A673 (cell line): ENCODE results near the gene CORO6. TPM values are rescaled to one million over a fixed set of nuclear protein-coding genes. Genes with fewer than 3 reads are reported as not detected.

Experiments
- BruUV-seq: library from RNA; stranded (reverse); fragments of 400-500 nt; replicated peaks from 2 replicates; lab custom pipeline; 2021; lab: Mats Ljungman, UMichigan
- CTCF ChIA-PET: fragments of 300-600 bp; sonication (Branson Sonifier 250); formaldehyde crosslinking; loops from one replicate; lab custom pipeline; 2022; ENCODE audit warnings: antibody characterized with exemption; lab: Charles Lee
- POLR2A ChIA-PET: fragments of 300-600 bp; sonication (Branson Sonifier 250); formaldehyde crosslinking; loops from one replicate; lab custom pipeline; 2022; ENCODE audit warnings: antibody characterized with exemption; ENCODE audit not compliant: low non-redundant PET; lab: Charles Lee
- DNase-seq: peaks from one replicate; pipeline ENCODE4 v3.0.0-alpha.2; 2015; ENCODE audit warnings: low spot score
- H3K27ac ChIP-seq: fragments of 200-600 bp; sonication (generic); 2 replicates; pipeline ENCODE4 v1.5.1; 2016; ENCODE audit warnings: mixed run types, low read depth, mild to moderate bottlenecking, mixed read lengths, antibody characterized with exemption, low read length; ENCODE audit not compliant: poor library complexity, severe bottlenecking
- H3K27me3 ChIP-seq: fragments of 200-600 bp; sonication (generic); replicated peaks from 2 replicates; pipeline ENCODE4 v1.6.1; 2017; ENCODE audit warnings: mixed run types, low read depth, mild to moderate bottlenecking, mixed read lengths, antibody characterized with exemption, low read length; ENCODE audit not compliant: insufficient read depth, poor library complexity
- H3K36me3 ChIP-seq: fragments of 200-600 bp; sonication (generic); 2 replicates; pipeline ENCODE4 v1.6.1; 2016; ENCODE audit warnings: mixed run types, mild to moderate bottlenecking, mixed read lengths, antibody characterized with exemption, low read length; ENCODE audit not compliant: insufficient read depth, poor library complexity, severe bottlenecking
- H3K4me1 ChIP-seq: fragments of 200-600 bp; sonication (generic); 2 replicates; pipeline ENCODE4 v1.6.1; 2017; ENCODE audit warnings: mixed run types, mild to moderate bottlenecking, mixed read lengths, antibody characterized with exemption, low read length; ENCODE audit not compliant: insufficient read depth, poor library complexity, severe bottlenecking
- H3K4me3 ChIP-seq: fragments of 200-600 bp; sonication (generic); 2 replicates; pipeline ENCODE4 v1.5.1; 2016; ENCODE audit warnings: low read depth, mixed run types, mild to moderate bottlenecking, mixed read lengths, low read length; ENCODE audit not compliant: poor library complexity, severe bottlenecking
- H3K9me3 ChIP-seq: fragments of 200-600 bp; sonication (generic); 2 replicates; pipeline ENCODE4 v1.6.1; 2016; ENCODE audit warnings: mixed run types, low read depth, mild to moderate bottlenecking, mixed read lengths, antibody characterized with exemption, low read length; ENCODE audit not compliant: poor library complexity, severe bottlenecking
- EZH2 ChIP-seq: fragments of 200-600 bp; sonication (generic); IDR thresholded peaks from 2 replicates; pipeline ENCODE4 v1.6.1; 2017; ENCODE audit warnings: borderline replicate concordance, low read depth, mild to moderate bottlenecking, mixed read lengths, antibody characterized with exemption, low read length; ENCODE audit not compliant: poor library complexity, severe bottlenecking
- intact Hi-C: fragments of 100-400 bp; cut with micrococcal nuclease; formaldehyde crosslinking; loops from one replicate; pipeline ENCODE4 v1.10.0; 2022; ENCODE audit not compliant: unreplicated experiment
- total RNA-seq: library from RNA; stranded (reverse); gene quantifications from 2 replicates; pipeline ENCODE4 v1.2.3, GENCODE V29; 2021
- TF ChIP-seq, protein P1 (sequence below): fragments of 300-800, 200-600 bp; sonication (generic); conservative IDR thresholded peaks from 2 replicates; pipeline ENCODE4 v1.5.1; 2017; ENCODE audit warnings: low read depth, mild to moderate bottlenecking, antibody characterized with exemption, low read length, moderate library complexity, mixed read lengths

Gene CORO6
- total RNA-seq, 1 experiment from 2014 or later: 19.7 TPM

- ChIA-PET POLR2A (interaction anchor here (0.9 kb wide), 1 partner anchor 23 kb away, joined by 5 read pairs; no protein-coding TSS in a partner anchor), CTCF (interaction anchor here (0.7 to 1.4 kb wide), 2 partner anchors 188 to 478 kb away, joined by 7 to 10 read pairs; no protein-coding TSS in a partner anchor)
- no peak for DNase-seq
Observed at GRCh38 chr17:29615048-29615385, 7.7 kb downstream of the CORO6 start.

DNA sequence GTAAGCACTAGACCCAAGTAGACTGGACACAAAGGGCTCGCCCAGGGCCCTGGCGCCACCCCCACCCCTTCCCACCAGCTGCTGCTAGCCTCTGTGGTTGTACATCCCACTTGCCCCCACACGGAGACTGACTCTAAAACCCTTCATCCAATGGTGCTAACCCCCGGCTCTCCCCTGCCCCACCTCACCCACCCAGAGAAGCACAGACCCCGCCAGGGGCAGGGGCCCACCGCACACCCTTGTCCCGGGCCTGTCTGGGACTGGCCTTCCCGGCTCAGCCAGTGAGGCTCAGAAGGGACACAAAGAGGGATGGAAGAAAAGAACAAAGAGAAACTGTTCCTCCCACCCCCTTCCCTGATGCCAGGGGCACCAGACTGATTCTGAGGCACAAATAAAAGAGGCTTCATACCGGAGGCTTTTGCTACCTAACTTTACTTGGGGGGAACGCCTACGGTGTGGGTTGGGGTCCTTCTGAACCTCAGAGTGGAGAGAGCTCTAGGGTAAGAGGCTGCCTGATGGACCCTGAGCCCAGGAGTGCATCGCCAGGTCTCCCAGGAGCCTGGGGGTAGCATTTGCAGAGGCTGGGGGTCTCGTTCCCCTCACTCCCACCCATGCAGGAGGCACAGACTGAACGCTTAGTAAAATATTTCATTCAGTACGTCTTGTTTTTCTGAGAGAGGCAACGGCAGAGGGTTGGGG lies 8.2 kb downstream of the CORO6 start:
- TSS peak; percentile 43 for BruUV-seq
- Histone ChIP-seq H3K27ac (no peak overlapping the region), H3K4me1 (peaks cover 26% of the 10 kb centered on the region), H3K4me3 (no peak overlapping the region), H3K27me3 (no peaks in the 10 kb centered on the region), H3K9me3 (no peaks in the 10 kb centered on the region), H3K36me3 (peaks cover 24% of the 10 kb centered on the region)
- no peak for DNase-seq
- ChIA-PET CTCF (no interaction called here), POLR2A (no interaction called here)
- intact Hi-C loops: loop anchor here (5.0 kb wide), 3 partner anchors 318 to 478 kb away; partner anchors contain the start of gene SSH2
- TF ChIP-seq, protein P1, sequence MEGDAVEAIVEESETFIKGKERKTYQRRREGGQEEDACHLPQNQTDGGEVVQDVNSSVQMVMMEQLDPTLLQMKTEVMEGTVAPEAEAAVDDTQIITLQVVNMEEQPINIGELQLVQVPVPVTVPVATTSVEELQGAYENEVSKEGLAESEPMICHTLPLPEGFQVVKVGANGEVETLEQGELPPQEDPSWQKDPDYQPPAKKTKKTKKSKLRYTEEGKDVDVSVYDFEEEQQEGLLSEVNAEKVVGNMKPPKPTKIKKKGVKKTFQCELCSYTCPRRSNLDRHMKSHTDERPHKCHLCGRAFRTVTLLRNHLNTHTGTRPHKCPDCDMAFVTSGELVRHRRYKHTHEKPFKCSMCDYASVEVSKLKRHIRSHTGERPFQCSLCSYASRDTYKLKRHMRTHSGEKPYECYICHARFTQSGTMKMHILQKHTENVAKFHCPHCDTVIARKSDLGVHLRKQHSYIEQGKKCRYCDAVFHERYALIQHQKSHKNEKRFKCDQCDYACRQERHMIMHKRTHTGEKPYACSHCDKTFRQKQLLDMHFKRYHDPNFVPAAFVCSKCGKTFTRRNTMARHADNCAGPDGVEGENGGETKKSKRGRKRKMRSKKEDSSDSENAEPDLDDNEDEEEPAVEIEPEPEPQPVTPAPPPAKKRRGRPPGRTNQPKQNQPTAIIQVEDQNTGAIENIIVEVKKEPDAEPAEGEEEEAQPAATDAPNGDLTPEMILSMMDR: no peak
- no peak for TF ChIP-seq EZH2

More at GRCh38 chr17:29615048-29615385, 7.7 kb downstream of the CORO6 start:
- Histone ChIP-seq H3K36me3 (peaks cover 24% of the 10 kb centered on the region), H3K27me3 (no peaks in the 10 kb centered on the region), H3K27ac (no peak overlapping the region), H3K4me3 (no peak overlapping the region), H3K4me1 (peaks cover 30% of the 10 kb centered on the region), H3K9me3 (no peaks in the 10 kb centered on the region)
- TF ChIP-seq EZH2: no peak
- TF ChIP-seq, protein P1: no peak
- intact Hi-C loops: loop anchor here (5.0 kb wide), 3 partner anchors 317 to 477 kb away; partner anchors contain the start of gene SSH2
- BruUV-seq: no TSS peak

- Histone ChIP-seq H3K36me3 (peaks cover 24% of the 10 kb centered on the region), H3K9me3 (no peaks in the 10 kb centered on the region), H3K4me1 (peaks cover 22% of the 10 kb centered on the region), H3K27ac (no peak overlapping the region), H3K4me3 (no peak overlapping the region), H3K27me3 (no peaks in the 10 kb centered on the region)
- no peak for TF ChIP-seq EZH2
- TF ChIP-seq, protein P1: no peak
- intact Hi-C loops: no loop called here
- no peak for DNase-seq
- BruUV-seq: no TSS peak
- CTCF ChIA-PET: interaction anchor here (0.6 kb wide), 2 partner anchors 22 to 255 kb away, joined by 3 to 5 read pairs; no protein-coding TSS in a partner anchor
- POLR2A ChIA-PET: interaction anchor here (0.7 kb wide), 1 partner anchor 805 kb away, joined by 3 read pairs; no protein-coding TSS in a partner anchor
Observed at GRCh38 chr17:29613856-29614255, 8.9 kb downstream of the CORO6 start.
